ENCODE results near the gene PDE1A. TPM values are rescaled to one million over a fixed set of nuclear protein-coding genes. Genes with fewer than 3 reads are reported as not detected.

PDE1A gene
- total RNA-seq, 1 experiment from 2014 or later: not detected

DNA sequence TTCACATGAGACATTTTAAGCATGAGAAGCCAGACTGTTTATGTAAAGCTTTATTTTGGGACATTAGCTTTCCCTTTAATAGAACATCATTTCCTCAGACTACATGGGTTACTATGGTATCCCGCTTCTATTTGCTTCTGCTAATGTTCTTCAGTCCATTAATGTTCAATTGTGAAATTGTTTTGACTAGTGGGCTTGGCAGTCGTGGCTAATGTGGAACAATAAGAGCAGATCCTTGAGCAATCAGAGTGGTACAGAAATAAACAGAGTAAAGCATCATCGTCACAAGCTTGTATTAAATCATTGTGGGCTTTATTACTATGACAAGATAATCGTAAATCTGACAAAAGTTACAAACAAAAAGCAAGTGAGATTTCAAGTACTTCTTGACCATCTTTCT, 60.2 kb downstream of the PDE1A start:
- ChIA-PET POLR2A (ENCODE audit: unreplicated experiment) (no interaction called here), CTCF (no interaction called here)
- Histone ChIP-seq H3K4me1 (ENCODE audit: insufficient read depth, low read length) (no peaks in the 10 kb centered on the region), H3K9me3 (ENCODE audit: low read length) (no peaks in the 10 kb centered on the region), H3K4me3 (ENCODE audit: low read length) (no peak overlapping the region), H2AFZ (ENCODE audit: low read length) (no peak overlapping the region), H3K4me2 (ENCODE audit: low read length) (no peak overlapping the region), H3K9me2 (replicated peaks; ENCODE audit: low read length) (no peaks in the 10 kb centered on the region), H3K79me2 (ENCODE audit: low read length) (no peaks in the 10 kb centered on the region), H3F3A (ENCODE audit: low read length, unreplicated experiment) (no peaks in the 10 kb centered on the region), H3K27ac (ENCODE audit: low read length) (no peak overlapping the region), H3K36me3 (ENCODE audit: low read depth, low read length) (no peaks in the 10 kb centered on the region), H4K20me1 (ENCODE audit: low read length) (no peaks in the 10 kb centered on the region), H3K9ac (ENCODE audit: low read length) (no peak overlapping the region), H3K27me3 (ENCODE audit: low read length) (no peaks in the 10 kb centered on the region)
- BruUV-seq (replicated peaks): no TSS peak
- DNase-seq (no peak), ATAC-seq (no peak)
- intact Hi-C loops (cut with micrococcal nuclease): no loop called here
- no peak for TF ChIP-seq EZH2 (IDR thresholded peaks at IDR 0.05; ENCODE audit: low read length, unreplicated experiment)
- TF ChIP-seq EZH2phosphoT487 (IDR thresholded peaks at IDR 0.05; ENCODE audit: borderline replicate concordance, low read length): no peak
- TF ChIP-seq, protein P1, sequence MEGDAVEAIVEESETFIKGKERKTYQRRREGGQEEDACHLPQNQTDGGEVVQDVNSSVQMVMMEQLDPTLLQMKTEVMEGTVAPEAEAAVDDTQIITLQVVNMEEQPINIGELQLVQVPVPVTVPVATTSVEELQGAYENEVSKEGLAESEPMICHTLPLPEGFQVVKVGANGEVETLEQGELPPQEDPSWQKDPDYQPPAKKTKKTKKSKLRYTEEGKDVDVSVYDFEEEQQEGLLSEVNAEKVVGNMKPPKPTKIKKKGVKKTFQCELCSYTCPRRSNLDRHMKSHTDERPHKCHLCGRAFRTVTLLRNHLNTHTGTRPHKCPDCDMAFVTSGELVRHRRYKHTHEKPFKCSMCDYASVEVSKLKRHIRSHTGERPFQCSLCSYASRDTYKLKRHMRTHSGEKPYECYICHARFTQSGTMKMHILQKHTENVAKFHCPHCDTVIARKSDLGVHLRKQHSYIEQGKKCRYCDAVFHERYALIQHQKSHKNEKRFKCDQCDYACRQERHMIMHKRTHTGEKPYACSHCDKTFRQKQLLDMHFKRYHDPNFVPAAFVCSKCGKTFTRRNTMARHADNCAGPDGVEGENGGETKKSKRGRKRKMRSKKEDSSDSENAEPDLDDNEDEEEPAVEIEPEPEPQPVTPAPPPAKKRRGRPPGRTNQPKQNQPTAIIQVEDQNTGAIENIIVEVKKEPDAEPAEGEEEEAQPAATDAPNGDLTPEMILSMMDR (conservative IDR thresholded peaks at IDR 0.05; ENCODE audit: low read depth, low read length): no peak

DNA sequence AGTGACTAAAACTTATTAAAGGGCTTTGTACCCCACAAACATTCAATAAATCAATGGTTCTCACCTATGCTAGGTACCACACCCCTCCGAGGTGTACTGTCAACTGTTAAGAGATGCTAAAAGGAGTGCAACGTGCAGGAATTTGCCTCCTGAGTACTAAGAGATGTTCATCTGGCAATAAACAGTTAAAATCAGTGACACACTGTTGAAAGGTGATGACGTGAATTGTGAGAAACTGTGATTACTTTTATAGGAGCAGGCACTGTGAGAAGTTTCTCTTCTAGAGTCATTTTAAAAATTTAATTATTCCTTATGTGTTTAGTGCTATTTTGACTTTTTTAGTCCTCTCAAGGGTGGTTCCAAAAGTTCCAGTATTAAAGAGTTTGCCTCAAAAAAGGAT, 61.0 kb downstream of the PDE1A start:
- no peak overlapping the region for H3K27ac ChIP-seq (ENCODE audit: low read length)
- no peaks in the 10 kb centered on the region for H3K79me2 ChIP-seq (ENCODE audit: low read length)
- H3K4me2 ChIP-seq (ENCODE audit: low read length): no peak overlapping the region
- H3K9me2 ChIP-seq (replicated peaks; ENCODE audit: low read length): no peaks in the 10 kb centered on the region
- H3K4me1 ChIP-seq (ENCODE audit: insufficient read depth, low read length): no peaks in the 10 kb centered on the region
- H3F3A ChIP-seq (ENCODE audit: low read length, unreplicated experiment): no peaks in the 10 kb centered on the region
- no peak overlapping the region for H2AFZ ChIP-seq (ENCODE audit: low read length)
- ATAC-seq (no peak), DNase-seq (no peak)
- ChIA-PET CTCF (no interaction called here), POLR2A (ENCODE audit: unreplicated experiment) (no interaction called here)
- intact Hi-C loops (cut with micrococcal nuclease): no loop called here
- H3K9me3 ChIP-seq (ENCODE audit: low read length): no peaks in the 10 kb centered on the region
- no peak overlapping the region for H3K9ac ChIP-seq (ENCODE audit: low read length)
- no TSS peak for BruUV-seq (replicated peaks)
- no peaks in the 10 kb centered on the region for H4K20me1 ChIP-seq (ENCODE audit: low read length)
- no peak for TF ChIP-seq EZH2phosphoT487 (IDR thresholded peaks at IDR 0.05; ENCODE audit: borderline replicate concordance, low read length)
- TF ChIP-seq, protein P1 (conservative IDR thresholded peaks at IDR 0.05; ENCODE audit: low read depth, low read length): no peak
- no peak for TF ChIP-seq EZH2 (IDR thresholded peaks at IDR 0.05; ENCODE audit: low read length, unreplicated experiment)
- H3K27me3 ChIP-seq (ENCODE audit: low read length): no peaks in the 10 kb centered on the region
- H3K4me3 ChIP-seq (ENCODE audit: low read length): no peak overlapping the region
- no peaks in the 10 kb centered on the region for H3K36me3 ChIP-seq (ENCODE audit: low read depth, low read length)

DNA sequence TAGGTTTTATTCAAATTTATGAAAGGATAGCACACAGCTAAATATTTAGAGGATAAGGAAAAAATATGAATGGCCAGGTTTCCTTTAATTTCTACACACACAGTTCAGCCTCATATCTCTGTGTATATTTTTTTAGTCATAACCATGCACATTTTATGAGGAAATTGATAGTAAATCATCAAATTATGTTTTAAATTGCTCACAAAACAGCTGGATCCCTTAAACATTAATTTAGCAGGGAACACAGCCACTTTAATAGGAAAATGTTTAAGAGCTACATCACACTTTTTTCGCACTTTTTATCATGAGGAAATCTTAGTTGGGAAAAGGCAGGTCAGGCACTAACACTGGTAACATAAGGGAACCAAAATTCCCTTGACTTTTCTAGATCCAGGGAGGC, 65.4 kb downstream of the PDE1A start:
- Histone ChIP-seq H3K9ac (ENCODE audit: low read length) (no peak overlapping the region), H3K4me3 (ENCODE audit: low read length) (no peak overlapping the region), H3K27me3 (ENCODE audit: low read length) (peaks cover 7% of the 10 kb centered on the region; the same call in 1 of the 2 replicates), H3K9me2 (replicated peaks; ENCODE audit: low read length) (no peaks in the 10 kb centered on the region), H3K79me2 (ENCODE audit: low read length) (no peaks in the 10 kb centered on the region), H3K27ac (ENCODE audit: low read length) (no peak overlapping the region), H2AFZ (ENCODE audit: low read length) (no peak overlapping the region), H3K36me3 (ENCODE audit: low read depth, low read length) (no peaks in the 10 kb centered on the region), H3K9me3 (ENCODE audit: low read length) (no peaks in the 10 kb centered on the region), H4K20me1 (ENCODE audit: low read length) (no peaks in the 10 kb centered on the region), H3K4me2 (ENCODE audit: low read length) (no peak overlapping the region), H3F3A (ENCODE audit: low read length, unreplicated experiment) (no peaks in the 10 kb centered on the region), H3K4me1 (ENCODE audit: insufficient read depth, low read length) (no peaks in the 10 kb centered on the region)
- TF ChIP-seq, protein P1 (conservative IDR thresholded peaks at IDR 0.05; ENCODE audit: low read depth, low read length): no peak
- TF ChIP-seq EZH2 (IDR thresholded peaks at IDR 0.05; ENCODE audit: low read length, unreplicated experiment) (no peak), EZH2phosphoT487 (IDR thresholded peaks at IDR 0.05; ENCODE audit: borderline replicate concordance, low read length) (no peak)
- BruUV-seq (replicated peaks): no TSS peak
- ChIA-PET POLR2A (ENCODE audit: unreplicated experiment) (no interaction called here), CTCF (no interaction called here)
- ATAC-seq: no peak
- intact Hi-C loops (cut with micrococcal nuclease): no loop called here
- DNase-seq: no peak

Data from PC-3 (cell line).